Lower leg skin (tissue), 4 donors: Measurements from ENCODE around the gene SUOX. TPM values are rescaled to one million over a fixed set of nuclear protein-coding genes. Genes with fewer than 3 reads are reported as not detected.

Experiments used
- DNase-seq, 2 donors: peaks; one replicate each; pipeline ENCODE4 v3.0.0-alpha.2; 2019; ENCODE audit warnings: low spot score in 2 of 2
- H3K4me3 ChIP-seq: fragments of 200-600 bp; sonication (generic); 2 replicates; pipeline ENCODE4 v1.5.1; 2017; ENCODE audit warnings: mild to moderate bottlenecking, low read depth; ENCODE audit not compliant: poor library complexity, severe bottlenecking
- CTCF ChIP-seq, 3 donors: fragments of 450-650 bp; IDR thresholded peaks; one replicate each; pipeline ENCODE4 v1.5.1; 2016; ENCODE audit warnings: antibody characterized with exemption in 3 of 3, mild to moderate bottlenecking in 3 of 3, moderate library complexity in 2 of 3
- POLR2A ChIP-seq, 2 donors: fragments of 450-650 bp; IDR thresholded peaks; one replicate each; pipeline ENCODE4 v1.6.1; 2016 to 2017; ENCODE audit warnings: antibody characterized with exemption in 2 of 2, mild to moderate bottlenecking in 1 of 2, moderate library complexity in 1 of 2
- WGBS, 2 donors: methylation state at CpG; one replicate each; pipeline ENCODE4 v1.1.5; 2018; 5-methylcytosine and 5-hydroxymethylcytosine counted together
- intact Hi-C: fragments of 100-400 bp; cut with DNase I; formaldehyde crosslinking; loops from one replicate; pipeline ENCODE4 v1.15.0; 2023; ENCODE audit warnings: low total_unique reads
- total RNA-seq, 4 donors: library from RNA; depleted of rRNA; stranded (reverse); fragments of >200 nt; gene quantifications; one replicate each; pipeline ENCODE4 v1.1.0, GENCODE V29; 2016

Gene SUOX
- total RNA-seq, result 10 to 100 TPM in 3 of 4 donors, 1 to 10 TPM in 1; 7.6 to 21.4 (median 13.8) TPM

GRCh38 chr12:55996715-55997534, at the start of gene SUOX:
SUOX (plus strand) TSS chr12:55997276; CDS start chr12:56002222, 4,946 bp downstream.
- peak within 1 kb of the TSS; percentile 39 for H3K4me3 ChIP-seq
- TF ChIP-seq POLR2A (IDR thresholded peaks at IDR 0.05) (no peak), CTCF (IDR thresholded peaks at IDR 0.05) (no peak)
- intact Hi-C loops, result no loop called here
- peak; percentile 96 to 99 for DNase-seq
- 1 to 2% methylated on average over 25 to 27 of the region's 27 CpGs for WGBS, 2 donors

GRCh38 chr12:55955344-55955743, 41.7 kb upstream of the SUOX start:
- TF ChIP-seq POLR2A (IDR thresholded peaks at IDR 0.05), result no peak
- intact Hi-C loops, result no loop called here
- H3K4me3 ChIP-seq, result no peak overlapping the region
- DNase-seq, result no peak
- WGBS, 2 donors, result 69 to 74% methylated on average over 3 to 4 of the region's 4 CpGs

GRCh38 chr12:55955800-55956508, 41.1 kb upstream of the SUOX start:
- no peak for TF ChIP-seq CTCF (IDR thresholded peaks at IDR 0.05)
- TF ChIP-seq POLR2A (IDR thresholded peaks at IDR 0.05), result no peak
- intact Hi-C loops, result no loop called here
- no peak for DNase-seq
- H3K4me3 ChIP-seq, result no peak overlapping the region
- WGBS, 2 donors, result 58 to 62% methylated on average over 6 of the region's 6 CpGs

- 53 to 74% methylated on average over 5 of the region's 5 CpGs for whole genome bisulfite sequencing, 2 donors
- intact Hi-C loops, result no loop called here
- no peak overlapping the region for H3K4me3 ChIP-seq
- peak in 1 of 2 donors; percentile 55 for DNase-seq
- no peak for TF ChIP-seq CTCF (IDR thresholded peaks at IDR 0.05)
- no peak for TF ChIP-seq POLR2A (IDR thresholded peaks at IDR 0.05)
These were observed 39.8 kb upstream of the SUOX start for GRCh38 chr12:55957106-55957859.

GRCh38 chr12:55963760-55964159, 33.3 kb upstream of the SUOX start:
- intact Hi-C loops, result no loop called here
- H3K4me3 ChIP-seq, result no peak overlapping the region
- no peak for DNase-seq
- 86 to 90% methylated on average over 2 of the region's 2 CpGs for WGBS, 2 donors
- TF ChIP-seq CTCF (IDR thresholded peaks at IDR 0.05) (no peak), POLR2A (IDR thresholded peaks at IDR 0.05) (no peak)

GRCh38 chr12:55965240-55965639, 31.8 kb upstream of the SUOX start:
- no peak overlapping the region for H3K4me3 ChIP-seq
- no peak for TF ChIP-seq CTCF (IDR thresholded peaks at IDR 0.05)
- TF ChIP-seq POLR2A (IDR thresholded peaks at IDR 0.05), result no peak
- DNase-seq, result no peak
- intact Hi-C loops, result no loop called here
- WGBS, 2 donors, result 73% methylated on average over 5 of the region's 5 CpGs
